Measurements from ENCODE around the gene PPP1R14D.
A peak's percentile ranks its signal among the peaks of the same experiment; 100 is the strongest.
"Not testable (repeated sequence)": the region's sequence is repeated elsewhere in the genome, so short reads cannot be mapped to it uniquely, and the experiment has no call there.

PPP1R14D gene

GRCh38 chr15:40863660-40864270 is 35.3 kb upstream of the PPP1R14D start:
- Histone ChIP-seq H3K36me3 (ENCODE audit: control insufficient read depth, low read length) (no peaks in the 10 kb centered on the region), H3K79me2 (ENCODE audit: control insufficient read depth, low read length) (no peaks in the 10 kb centered on the region), H3K4me1 (ENCODE audit: control insufficient read depth, low read length) (no peaks in the 10 kb centered on the region; the same call in 1 of the 2 replicates), H3K4me3 (ENCODE audit: low read length) (no peak overlapping the region), H3K9me3 (ENCODE audit: control insufficient read depth, insufficient read depth, low read length) (no peaks in the 10 kb centered on the region), H3F3A (ENCODE audit: control insufficient read depth, insufficient read depth) (no peaks in the 10 kb centered on the region; the same call in 1 of the 2 replicates), H3K9me2 (replicated peaks; ENCODE audit: control insufficient read depth, low read length) (no peaks in the 10 kb centered on the region), H3K27me3 (ENCODE audit: control insufficient read depth, low read length) (no peaks in the 10 kb centered on the region), H3K4me2 (ENCODE audit: low read length) (no peak overlapping the region), H3K27ac (ENCODE audit: low read depth, low read length) (no peak overlapping the region), H4K20me1 (ENCODE audit: control insufficient read depth, insufficient read depth, low read depth, low read length) (no peaks in the 10 kb centered on the region)
- TF ChIP-seq CTCF (IDR thresholded peaks at IDR 0.05; ENCODE audit: low read depth, low read length, poor library complexity, severe bottlenecking) (no peak), EZH2phosphoT487 (IDR thresholded peaks at IDR 0.05; ENCODE audit: borderline replicate concordance, low read length) (no peak)

- not testable (repeated sequence) for H3K4me2 ChIP-seq (ENCODE audit: low read length); H3K9me2 ChIP-seq (replicated peaks; ENCODE audit: control insufficient read depth, low read length); H3K79me2 ChIP-seq (ENCODE audit: control insufficient read depth, low read length); H3K27ac ChIP-seq (ENCODE audit: low read depth, low read length); H3K36me3 ChIP-seq (ENCODE audit: control insufficient read depth, low read length); H3K4me3 ChIP-seq (ENCODE audit: low read length); H4K20me1 ChIP-seq (ENCODE audit: control insufficient read depth, insufficient read depth, low read depth, low read length); H3K27me3 ChIP-seq (ENCODE audit: control insufficient read depth, low read length); H3K4me1 ChIP-seq (ENCODE audit: control insufficient read depth, low read length); H3K9me3 ChIP-seq (ENCODE audit: control insufficient read depth, insufficient read depth, low read length); H3F3A ChIP-seq (ENCODE audit: control insufficient read depth, insufficient read depth)
Measured at GRCh38 chr15:40861147-40861546, 32.6 kb upstream of the PPP1R14D start.

- Histone ChIP-seq H3K4me3 (ENCODE audit: low read length) (no peak overlapping the region), H4K20me1 (ENCODE audit: control insufficient read depth, insufficient read depth, low read depth, low read length) (no peaks in the 10 kb centered on the region), H3K4me1 (ENCODE audit: control insufficient read depth, low read length) (peaks cover 4% of the 10 kb centered on the region), H3K9me2 (replicated peaks; ENCODE audit: control insufficient read depth, low read length) (no peaks in the 10 kb centered on the region), H3K36me3 (ENCODE audit: control insufficient read depth, low read length) (no peaks in the 10 kb centered on the region), H3K4me2 (ENCODE audit: low read length) (no peak overlapping the region), H3K9me3 (ENCODE audit: control insufficient read depth, insufficient read depth, low read length) (no peaks in the 10 kb centered on the region), H3K27me3 (ENCODE audit: control insufficient read depth, low read length) (no peaks in the 10 kb centered on the region), H3F3A (ENCODE audit: control insufficient read depth, insufficient read depth) (no peaks in the 10 kb centered on the region; the same call in 1 of the 2 replicates), H3K27ac (ENCODE audit: low read depth, low read length) (no peak overlapping the region), H3K79me2 (ENCODE audit: control insufficient read depth, low read length) (no peaks in the 10 kb centered on the region)
- TF ChIP-seq EZH2phosphoT487 (IDR thresholded peaks at IDR 0.05; ENCODE audit: borderline replicate concordance, low read length) (no peak), CTCF (IDR thresholded peaks at IDR 0.05; ENCODE audit: low read depth, low read length, poor library complexity, severe bottlenecking) (peak; percentile 92)
Measured at GRCh38 chr15:40859206-40859851, 30.8 kb upstream of the PPP1R14D start.

- no peak for TF ChIP-seq CTCF (IDR thresholded peaks at IDR 0.05; ENCODE audit: low read depth, low read length, poor library complexity, severe bottlenecking)
- Histone ChIP-seq H3F3A (ENCODE audit: control insufficient read depth, insufficient read depth) (no peaks in the 10 kb centered on the region; the same call in 1 of the 2 replicates), H3K4me1 (ENCODE audit: control insufficient read depth, low read length) (peaks cover 4% of the 10 kb centered on the region), H3K79me2 (ENCODE audit: control insufficient read depth, low read length) (no peaks in the 10 kb centered on the region), H3K36me3 (ENCODE audit: control insufficient read depth, low read length) (no peaks in the 10 kb centered on the region), H3K4me2 (ENCODE audit: low read length) (no peak overlapping the region), H3K4me3 (ENCODE audit: low read length) (no peak overlapping the region), H3K9me3 (ENCODE audit: control insufficient read depth, insufficient read depth, low read length) (no peaks in the 10 kb centered on the region), H3K27ac (ENCODE audit: low read depth, low read length) (no peak overlapping the region), H3K9me2 (replicated peaks; ENCODE audit: control insufficient read depth, low read length) (no peaks in the 10 kb centered on the region), H4K20me1 (ENCODE audit: control insufficient read depth, insufficient read depth, low read depth, low read length) (no peaks in the 10 kb centered on the region), H3K27me3 (ENCODE audit: control insufficient read depth, low read length) (no peaks in the 10 kb centered on the region)
Measured at GRCh38 chr15:40858706-40859105, 30.2 kb upstream of the PPP1R14D start.

Data from DOHH2 (cell line).